CMK (cell line): ENCODE measurements around the gene URGCP.

Experiments used
- DNase-seq: peaks from one replicate; pipeline ENCODE4 v3.0.0-alpha.2; 2010; ENCODE audit warnings: low read depth

The URGCP gene

GRCh38 chr7:43906331-43907010 lies at the start of gene URGCP:
Gene URGCP, minus strand, starts transcription at chr7:43906596. Its CDS starts 21 bp downstream, at chr7:43906575.
- no peak for DNase-seq

GRCh38 chr7:43956027-43956426 lies 49.6 kb upstream of the URGCP start:
- DNase-seq: no peak

- DNase-seq: peak; percentile 12
Measured at GRCh38 chr7:43954524-43955228, 48.3 kb upstream of the URGCP start.

GRCh38 chr7:43953071-43953470 lies 46.7 kb upstream of the URGCP start:
- no peak for DNase-seq

GRCh38 chr7:43952028-43952427 lies 45.6 kb upstream of the URGCP start:
- DNase-seq: no peak

- DNase-seq: no peak
Measured at GRCh38 chr7:43944286-43944685, 37.9 kb upstream of the URGCP start.

GRCh38 chr7:43943417-43944187 lies 37.2 kb upstream of the URGCP start:
- no peak for DNase-seq

- DNase-seq: no peak
Measured at GRCh38 chr7:43942997-43943396, 36.6 kb upstream of the URGCP start.

GRCh38 chr7:43942250-43942649 lies 35.9 kb upstream of the URGCP start:
- no peak for DNase-seq

GRCh38 chr7:43938892-43939482 lies 32.6 kb upstream of the URGCP start:
- DNase-seq: no peak

- no peak for DNase-seq
Measured at GRCh38 chr7:43937444-43937843, 31.0 kb upstream of the URGCP start.

GRCh38 chr7:43933902-43934560 lies 27.6 kb upstream of the URGCP start:
- no peak for DNase-seq

- no peak for DNase-seq
Measured at GRCh38 chr7:43931346-43931745, 24.9 kb upstream of the URGCP start.

GRCh38 chr7:43929529-43930457 lies 23.4 kb upstream of the URGCP start:
- no peak for DNase-seq

- no peak for DNase-seq
Measured at GRCh38 chr7:43927810-43928209, 21.4 kb upstream of the URGCP start.

- DNase-seq: no peak
Measured at GRCh38 chr7:43926798-43927123, 20.4 kb upstream of the URGCP start.

GRCh38 chr7:43925984-43926797 lies 19.8 kb upstream of the URGCP start, which contains the start of gene UBE2D4:
Gene UBE2D4, plus strand, starts transcription at chr7:43926436. Its CDS starts 97 bp downstream, at chr7:43926533.
- no peak for DNase-seq

GRCh38 chr7:43922726-43923125 lies 16.3 kb upstream of the URGCP start:
- DNase-seq: no peak

- DNase-seq: no peak
Measured at GRCh38 chr7:43921423-43921822, 15.0 kb upstream of the URGCP start.

GRCh38 chr7:43915907-43916306 lies 9.5 kb upstream of the URGCP start:
- DNase-seq: no peak
